Stimulated activated CD8-positive, alpha-beta memory T cell treated with anti-CD3 and anti-CD28 coated beads, Interleukin-2, amount 100 ng/mL, for 1 hour (primary cell): ENCODE results near the gene RPRD2.
A peak's percentile ranks its signal among the peaks of the same experiment; 100 is the strongest.

Experiments used
- DNase-seq, 2 donors: peaks; one replicate each; pipeline ENCODE4 v3.0.0-alpha.2; 2020; ENCODE audit warnings: low read depth in 2 of 2

The RPRD2 gene

DNA sequence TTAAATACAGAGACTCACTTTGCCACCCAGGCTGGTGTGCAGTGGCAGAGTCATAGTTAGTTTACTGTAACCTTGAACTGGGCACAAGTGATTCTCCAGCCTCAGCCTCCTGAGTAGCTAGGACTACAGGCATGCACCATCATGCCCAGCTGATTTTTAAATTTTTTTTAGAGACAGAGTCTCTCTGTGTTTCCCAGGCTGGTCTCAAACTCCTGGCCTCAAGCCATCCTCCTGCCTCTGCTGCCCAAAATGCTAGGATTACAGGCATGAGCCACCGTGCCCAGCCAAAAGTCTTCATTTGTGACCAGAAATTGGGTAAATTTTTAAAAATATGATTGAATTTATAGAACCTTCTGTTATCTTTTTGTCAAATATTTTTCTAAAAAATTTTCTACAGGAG, 105.3 kb downstream of the RPRD2 start:
- no peak for DNase-seq

DNA sequence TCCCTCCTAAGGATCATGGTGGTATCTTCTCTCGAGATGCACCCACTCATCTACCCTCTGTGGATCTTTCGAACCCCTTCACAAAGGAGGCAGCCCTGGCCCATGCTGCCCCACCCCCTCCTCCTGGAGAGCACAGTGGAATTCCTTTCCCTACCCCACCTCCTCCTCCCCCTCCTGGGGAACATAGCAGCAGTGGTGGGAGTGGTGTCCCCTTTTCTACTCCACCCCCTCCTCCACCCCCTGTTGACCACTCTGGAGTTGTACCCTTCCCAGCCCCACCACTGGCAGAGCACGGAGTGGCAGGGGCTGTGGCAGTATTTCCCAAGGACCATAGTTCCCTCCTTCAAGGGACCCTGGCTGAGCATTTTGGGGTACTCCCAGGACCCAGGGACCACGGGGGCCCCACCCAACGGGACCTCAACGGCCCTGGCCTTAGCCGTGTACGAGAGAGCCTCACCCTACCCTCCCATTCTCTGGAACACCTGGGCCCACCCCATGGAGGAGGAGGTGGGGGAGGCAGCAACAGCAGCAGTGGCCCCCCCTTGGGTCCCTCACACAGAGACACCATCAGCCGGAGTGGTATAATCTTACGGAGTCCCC, 108.8 kb downstream of the RPRD2 start:
- no peak for DNase-seq

DNA sequence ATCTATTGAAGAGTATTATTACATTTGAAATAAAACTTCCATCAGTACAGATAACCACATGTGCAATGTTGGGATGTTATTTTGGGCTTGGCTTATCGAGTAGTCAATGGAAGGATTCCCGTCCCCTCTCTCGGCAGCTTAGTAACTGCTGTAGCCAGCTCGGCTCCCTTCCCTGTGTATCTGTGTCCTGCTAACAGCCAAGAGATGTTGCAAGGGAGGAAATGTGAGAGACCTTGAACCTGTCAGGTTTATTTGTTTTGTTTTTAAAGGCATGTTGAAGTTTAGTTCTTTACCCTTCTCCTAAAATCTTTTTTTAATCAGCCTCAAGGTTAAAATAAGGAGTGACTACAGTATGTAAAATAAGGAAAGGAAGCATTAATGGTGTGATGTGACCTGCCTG, 109.7 kb downstream of the RPRD2 start:
- DNase-seq = no peak

DNA sequence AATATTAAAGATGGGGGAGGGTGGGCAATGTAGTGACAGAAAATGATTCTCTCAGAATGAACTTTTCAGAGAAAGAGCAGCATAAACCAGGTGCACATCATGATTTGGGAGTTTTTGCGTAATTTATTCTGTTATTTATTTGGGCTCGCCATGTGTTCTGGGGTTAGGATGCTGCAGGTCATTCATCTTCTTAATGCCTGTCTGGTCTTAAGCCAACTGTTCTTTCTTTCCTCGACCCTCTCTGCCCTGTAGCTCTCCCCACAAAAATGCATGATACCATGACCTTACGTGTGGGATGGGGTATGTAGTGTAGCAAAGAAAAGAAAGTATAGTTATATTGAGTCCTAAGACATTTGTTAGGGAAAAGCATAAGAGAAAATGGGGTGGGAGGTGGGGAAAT, 110.9 kb downstream of the RPRD2 start:
- no peak for DNase-seq

DNA sequence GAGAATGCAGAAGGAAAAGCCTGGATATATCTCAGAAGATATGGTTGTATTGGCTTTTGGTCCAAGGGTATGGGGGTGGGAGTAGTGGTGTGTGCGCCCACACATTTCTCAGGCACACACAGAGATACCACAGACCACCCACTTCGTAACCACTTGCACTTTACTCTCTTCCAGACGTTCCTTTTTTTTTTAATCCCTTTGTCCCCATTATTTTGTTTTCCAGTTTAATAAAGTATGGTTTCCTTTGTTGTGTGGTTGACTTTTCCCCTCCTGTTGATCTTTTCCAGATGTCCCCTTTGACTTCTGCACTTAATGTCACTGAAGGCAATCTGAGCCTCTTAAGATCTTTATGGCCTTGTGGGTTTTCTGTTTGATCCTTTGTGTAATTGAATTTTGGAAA, 112.8 kb downstream of the RPRD2 start:
- DNase-seq = no peak

DNA sequence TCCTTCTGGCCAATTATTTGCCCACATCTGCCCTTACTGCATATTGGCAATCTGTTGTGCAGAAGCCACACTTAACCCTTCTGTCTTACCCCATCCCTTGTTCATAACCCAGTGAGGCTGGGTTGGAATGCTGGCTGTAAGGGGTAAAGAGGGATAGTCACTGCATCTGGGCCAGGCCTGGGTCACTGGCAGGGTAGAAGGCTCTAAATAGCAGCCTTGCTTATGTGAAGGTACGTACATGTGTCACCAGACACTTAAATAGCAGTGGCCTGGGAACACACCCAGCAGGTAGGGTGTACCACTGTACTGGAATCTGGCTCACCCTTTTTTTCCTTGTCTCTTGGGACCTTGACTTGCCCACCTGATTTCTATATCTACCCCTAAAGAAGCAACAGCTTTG, 113.4 kb downstream of the RPRD2 start:
- DNase-seq = no peak

DNA sequence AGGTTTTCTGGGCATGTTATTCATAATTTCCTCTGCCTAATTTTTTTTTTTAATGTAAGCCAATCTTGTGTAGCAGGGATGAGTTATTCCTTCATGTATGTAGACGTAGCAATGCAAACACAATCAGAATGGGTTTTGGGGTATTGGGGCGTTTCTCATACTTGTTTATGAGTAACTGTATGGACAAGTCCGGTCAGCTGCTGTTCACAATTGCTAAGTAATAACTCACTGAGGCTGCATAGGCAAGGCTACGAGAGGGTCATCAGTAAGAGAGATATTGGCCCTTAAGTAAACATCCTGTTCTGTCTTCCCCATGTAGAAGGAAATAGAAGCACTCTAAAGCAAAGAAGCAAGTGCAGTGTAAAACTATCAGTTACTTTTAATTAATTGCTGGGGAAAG, 113.8 kb downstream of the RPRD2 start:
- no peak for DNase-seq

DNA sequence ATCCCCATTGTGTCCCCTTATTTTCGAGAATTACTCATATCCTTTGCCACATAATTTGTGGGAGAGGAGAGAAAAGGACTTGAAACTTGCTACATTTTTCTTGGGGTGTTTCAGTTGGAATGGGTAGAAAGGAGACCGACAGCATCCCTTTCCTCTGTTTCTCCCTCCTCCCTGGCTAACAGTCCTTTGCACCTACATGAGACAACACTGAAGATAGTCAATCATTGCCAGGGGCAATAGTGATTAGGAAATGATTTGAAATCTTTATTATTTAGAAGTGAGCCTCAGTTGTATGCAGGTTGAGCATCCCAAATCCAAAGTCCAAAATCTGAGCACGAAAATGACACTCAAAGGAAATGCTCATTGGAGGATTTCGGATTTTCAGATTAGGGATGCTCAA, 115.4 kb downstream of the RPRD2 start:
- no peak for DNase-seq

DNA sequence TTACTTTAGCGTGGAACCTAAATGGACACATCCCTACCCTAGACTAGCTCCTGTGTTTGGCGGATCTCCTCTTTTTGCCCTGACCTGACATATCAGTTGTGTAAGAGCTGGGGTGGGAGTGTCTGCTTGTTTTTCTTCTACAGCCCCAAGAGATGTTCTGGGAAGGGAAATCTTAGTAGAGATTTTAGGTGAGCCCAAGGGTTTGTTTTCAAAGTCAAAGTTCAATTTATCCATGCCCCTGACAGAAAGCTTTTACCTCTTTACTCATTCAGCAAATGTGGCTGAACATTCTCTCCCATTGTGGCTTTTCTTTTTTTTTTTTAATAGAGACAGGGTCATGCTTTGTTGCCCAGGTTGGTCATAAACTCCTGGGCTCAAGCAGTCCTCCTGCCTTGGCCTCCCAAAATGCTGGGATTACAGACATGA, 116.0 kb downstream of the RPRD2 start:
- no peak for DNase-seq

DNA sequence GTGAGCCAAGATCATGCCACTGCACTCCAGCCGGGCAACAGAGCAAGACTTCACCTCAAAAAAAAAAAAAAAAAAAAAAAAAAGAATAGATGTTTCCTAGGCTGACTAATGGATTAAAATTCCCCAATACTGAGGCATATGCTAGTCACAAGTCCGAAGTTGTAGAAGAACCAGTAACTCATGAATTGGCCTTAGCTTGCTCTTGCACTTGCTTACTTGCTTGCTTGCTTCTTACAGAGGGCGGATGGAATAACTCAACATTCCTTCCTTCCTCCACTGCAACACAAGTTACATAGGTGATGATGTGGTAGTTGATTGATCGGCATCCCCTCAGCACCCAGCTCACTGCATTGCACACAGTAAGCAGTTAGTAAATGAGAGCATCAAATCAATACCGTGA, 120.5 kb downstream of the RPRD2 start:
- DNase-seq = no peak

DNA sequence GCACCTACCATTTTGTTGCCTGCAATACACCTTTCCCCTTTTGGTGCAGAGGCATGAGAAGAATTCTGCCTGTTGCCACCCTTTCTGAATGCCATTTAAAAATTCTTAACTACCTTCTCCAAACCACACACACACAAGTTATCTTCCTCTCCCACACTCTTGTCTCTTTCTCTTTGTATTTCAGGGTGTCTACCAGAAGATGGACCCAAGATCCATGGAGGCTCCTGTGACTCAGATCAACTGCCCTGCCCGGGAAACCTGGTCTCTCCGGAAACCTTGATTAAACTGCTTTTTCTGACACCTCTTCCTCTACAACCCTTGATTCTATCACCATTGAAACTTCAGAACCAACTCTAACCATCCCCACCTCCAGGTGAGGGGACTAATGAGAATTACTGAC, 120.9 kb downstream of the RPRD2 start:
- DNase-seq = no peak

DNA sequence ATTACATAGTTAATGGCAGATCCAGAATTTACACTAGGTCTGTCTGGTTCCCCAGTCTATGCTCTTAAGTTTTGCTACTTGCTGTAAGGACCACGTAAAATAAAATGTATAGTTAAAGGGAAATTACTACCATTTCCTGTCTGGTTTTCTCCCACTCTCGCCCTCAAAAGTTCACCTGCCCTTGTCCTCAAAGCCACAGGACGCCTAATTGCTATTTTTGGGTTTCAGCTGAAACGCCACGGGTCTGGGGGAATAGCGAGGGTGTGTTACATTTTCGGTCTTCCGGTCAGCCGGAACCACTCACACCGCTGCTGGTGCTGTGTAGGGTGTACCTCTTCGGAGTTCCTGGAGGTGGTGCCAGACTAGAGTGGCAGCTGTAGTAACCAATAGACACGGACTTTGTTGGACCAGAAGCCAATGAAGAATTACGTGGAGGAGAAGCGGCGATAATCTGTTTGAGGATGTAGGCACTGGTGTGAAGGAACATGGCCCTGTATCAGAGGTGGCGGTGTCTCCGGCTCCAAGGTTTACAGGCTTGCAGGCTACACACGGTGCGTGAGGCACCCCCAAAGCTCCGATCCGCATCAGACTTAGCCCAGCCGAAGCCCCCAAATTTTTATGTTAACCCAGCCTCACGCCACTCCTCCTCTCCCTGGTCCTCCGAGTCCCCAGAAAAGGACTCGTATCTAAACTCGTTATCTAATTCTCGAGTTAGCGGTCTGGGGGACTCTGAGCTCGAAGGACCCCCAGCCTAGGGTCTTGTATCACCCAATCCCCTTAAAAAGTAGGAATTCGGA, 123.2 kb downstream of the RPRD2 start, which contains the start of gene TARS2:
Gene TARS2, plus strand, starts transcription at position 454 of the 797 bp plus-strand sequence. Its CDS starts 32 bp downstream, at position 486.
- DNase-seq = peak; percentile 80

DNA sequence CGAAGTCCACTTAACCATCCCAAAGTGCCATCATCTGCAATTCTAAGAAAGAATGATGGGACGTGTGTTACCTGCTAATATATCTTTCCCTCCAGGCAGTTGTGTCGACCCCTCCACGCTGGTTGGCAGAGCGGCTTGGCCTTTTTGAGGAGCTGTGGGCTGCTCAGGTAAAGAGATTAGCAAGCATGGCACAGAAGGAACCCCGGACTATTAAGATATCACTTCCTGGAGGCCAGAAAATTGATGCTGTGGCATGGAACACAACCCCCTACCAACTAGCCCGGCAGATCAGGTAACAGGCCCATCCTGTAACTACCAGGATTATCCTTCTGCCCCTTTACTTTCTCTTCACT, 123.8 kb downstream of the RPRD2 start:
- no peak for DNase-seq

DNA sequence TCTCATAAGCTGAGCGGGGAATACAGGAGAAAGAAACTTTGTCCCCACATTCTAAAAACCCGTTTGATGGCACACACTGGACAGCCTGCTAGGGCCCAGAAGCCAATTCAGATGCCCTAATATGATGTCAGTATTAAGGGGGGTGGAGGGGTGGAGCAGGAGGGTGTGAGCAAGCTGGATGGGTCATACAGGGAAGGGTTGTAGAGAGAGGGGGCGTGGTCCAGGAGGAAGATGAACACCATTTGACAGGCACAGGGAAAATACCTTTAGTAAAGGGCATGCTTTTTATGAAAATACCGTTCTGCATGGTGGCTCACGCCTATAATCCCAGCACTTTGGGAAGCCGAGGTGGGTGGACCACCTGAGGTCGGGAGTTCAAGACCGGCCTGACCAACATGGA, 129.2 kb downstream of the RPRD2 start:
- no peak for DNase-seq

DNA sequence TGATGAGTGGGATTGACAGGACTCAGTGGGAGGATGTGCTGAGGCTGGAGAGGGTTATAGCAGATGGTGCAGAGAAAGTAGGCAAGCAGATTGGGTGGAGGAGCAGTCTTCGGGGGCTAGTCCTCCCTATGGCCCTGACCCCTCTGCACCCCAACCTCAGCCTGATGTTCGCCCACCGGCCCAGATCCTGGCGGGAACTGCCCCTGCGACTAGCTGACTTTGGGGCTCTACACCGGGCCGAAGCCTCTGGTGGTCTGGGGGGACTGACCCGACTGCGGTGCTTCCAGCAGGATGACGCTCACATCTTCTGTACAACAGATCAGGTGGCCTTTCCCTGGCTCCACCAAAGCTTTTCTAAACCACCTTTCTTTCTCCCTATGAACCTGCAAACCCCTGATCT, 134.4 kb downstream of the RPRD2 start:
- DNase-seq = no peak

DNA sequence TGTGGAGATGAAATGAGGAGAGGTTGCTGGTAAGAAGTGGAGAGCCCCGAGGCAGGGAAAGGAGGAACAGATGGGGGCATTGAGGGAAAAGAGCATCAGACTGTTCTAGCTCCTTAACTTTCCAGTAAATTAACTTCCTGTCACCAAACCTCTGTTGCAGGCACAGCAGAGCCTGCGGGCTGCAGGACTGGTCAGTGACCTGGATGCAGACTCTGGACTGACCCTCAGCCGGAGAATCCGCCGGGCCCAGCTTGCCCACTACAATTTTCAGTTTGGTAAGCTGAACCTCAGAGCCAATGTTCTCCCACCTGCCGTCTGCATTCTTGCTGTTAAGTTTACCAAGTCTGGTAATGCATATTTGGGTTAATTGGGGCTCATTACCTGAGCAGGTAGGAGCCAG, 141.5 kb downstream of the RPRD2 start:
- DNase-seq = no peak

DNA sequence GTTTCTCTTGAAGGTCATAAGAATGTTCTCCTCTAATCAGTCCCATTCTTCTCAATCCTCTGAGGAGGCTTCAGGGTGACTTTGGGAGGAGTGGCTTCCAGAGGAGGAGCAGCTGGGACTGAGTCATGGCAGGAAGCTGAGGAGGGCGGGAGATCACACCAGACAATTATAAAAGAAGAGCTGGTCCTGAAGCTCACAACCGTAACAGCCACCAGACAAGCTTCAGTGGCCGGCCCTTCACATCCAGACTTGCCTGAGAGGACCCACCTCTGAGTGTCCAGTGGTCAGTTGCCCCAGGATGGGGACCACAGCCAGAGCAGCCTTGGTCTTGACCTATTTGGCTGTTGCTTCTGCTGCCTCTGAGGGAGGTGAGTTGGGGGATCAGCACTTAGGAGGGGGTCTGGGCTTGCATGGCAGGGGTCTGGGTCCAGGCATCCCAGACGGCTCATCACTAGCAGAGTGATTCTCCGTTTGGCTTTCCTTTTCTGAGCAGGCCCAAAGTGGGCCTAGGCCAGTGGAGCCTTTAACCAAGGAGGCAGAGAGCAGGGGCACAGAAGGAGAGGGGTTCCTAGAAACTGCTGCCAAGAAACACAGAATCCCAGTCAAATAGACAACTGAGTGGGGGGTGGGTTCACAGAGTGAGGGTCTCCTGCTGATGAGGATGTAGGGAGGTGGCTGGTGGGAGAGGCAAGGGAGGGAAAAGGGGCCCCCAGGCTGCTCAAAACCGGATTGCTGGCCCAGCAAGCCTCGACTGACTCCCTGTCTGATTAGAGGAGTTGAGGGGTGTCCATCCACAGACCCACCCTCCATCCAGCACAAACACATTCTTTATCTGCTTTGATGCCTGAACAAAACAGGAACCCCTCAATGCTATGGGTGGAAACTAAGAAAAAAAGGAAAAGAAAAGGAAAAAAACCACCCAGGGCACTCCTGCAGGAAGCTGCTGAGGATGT, 144.2 kb downstream of the RPRD2 start, which contains the start of gene ECM1:
Gene ECM1, plus strand, starts transcription at position 198 of the 953 bp plus-strand sequence. Its CDS starts 101 bp downstream, at position 299.
- no peak for DNase-seq

DNA sequence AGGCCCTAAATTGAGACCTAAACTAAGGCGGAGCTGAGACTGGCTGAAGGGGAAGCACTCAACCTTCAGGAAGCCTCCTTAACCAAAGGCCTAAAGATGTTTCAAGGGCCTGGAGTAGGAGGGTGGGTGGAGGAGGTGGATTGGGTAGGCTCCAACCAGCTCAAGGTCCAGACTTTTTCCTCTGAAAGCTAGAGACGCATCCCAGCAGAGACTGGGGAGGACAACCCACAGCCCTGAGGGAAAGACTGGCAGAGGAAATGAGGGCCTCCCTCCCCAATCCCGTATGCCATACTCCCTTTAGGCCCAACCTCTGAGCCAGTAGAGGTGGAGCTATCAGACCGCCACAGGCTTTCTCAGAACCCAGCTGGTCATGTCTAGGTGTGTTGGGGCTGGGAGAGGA, 145.0 kb downstream of the RPRD2 start:
- DNase-seq = no peak

DNA sequence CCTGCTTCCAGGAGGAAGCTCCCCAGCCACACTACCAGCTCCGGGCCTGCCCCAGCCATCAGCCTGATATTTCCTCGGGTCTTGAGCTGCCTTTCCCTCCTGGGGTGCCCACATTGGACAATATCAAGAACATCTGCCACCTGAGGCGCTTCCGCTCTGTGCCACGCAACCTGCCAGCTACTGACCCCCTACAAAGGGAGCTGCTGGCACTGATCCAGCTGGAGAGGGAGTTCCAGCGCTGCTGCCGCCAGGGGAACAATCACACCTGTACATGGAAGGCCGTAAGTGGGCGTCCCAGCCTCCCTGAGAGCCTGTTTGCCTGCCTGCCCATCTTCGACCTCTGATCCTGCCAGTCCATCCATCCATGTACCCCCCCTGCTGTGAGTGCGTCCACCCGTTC, 147.6 kb downstream of the RPRD2 start:
- DNase-seq = no peak

DNA sequence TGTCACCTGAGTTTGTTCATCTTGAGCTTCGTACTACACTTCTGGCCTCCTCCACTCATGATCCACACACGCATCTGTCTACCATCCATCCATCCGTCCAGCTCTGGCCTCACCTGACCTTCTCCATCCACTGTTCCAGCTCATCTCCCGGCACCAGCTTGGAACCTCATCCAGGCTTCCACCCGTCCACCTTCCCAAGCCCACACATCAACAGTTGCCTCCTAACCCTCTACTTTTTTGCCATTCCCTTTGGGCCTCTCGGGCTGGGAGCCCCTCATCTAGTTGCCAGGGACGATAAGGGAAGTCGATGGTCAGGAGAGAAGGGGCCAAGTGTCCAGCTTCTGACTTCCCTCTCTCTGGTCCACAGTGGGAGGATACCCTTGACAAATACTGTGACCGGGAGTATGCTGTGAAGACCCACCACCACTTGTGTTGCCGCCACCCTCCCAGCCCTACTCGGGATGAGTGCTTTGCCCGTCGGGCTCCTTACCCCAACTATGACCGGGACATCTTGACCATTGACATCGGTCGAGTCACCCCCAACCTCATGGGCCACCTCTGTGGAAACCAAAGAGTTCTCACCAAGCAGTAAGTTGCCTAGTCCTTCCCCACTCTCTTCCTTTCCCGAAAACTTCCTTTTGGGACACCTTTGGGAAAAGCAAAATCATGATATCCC, 148.2 kb downstream of the RPRD2 start:
- no peak for DNase-seq

DNA sequence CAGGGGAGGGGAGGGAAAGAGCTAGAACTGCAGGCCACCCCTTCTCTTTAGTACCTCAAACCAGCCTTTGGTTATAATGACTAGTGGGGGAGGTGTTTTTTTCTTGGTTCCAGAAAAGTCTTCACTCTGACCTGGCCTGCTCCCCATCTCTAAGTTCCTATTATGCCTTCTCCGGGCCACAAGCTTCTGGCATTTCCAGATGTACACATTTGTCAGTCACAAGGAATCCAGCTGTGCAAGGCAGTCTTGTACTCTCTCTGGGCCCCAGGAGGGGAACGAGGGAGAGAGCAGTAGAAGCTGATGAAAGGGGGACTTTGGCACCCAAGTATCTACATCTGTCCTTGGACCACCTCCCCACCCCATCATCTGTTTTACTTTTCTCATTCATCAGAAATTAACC, 148.9 kb downstream of the RPRD2 start:
- no peak for DNase-seq

DNA sequence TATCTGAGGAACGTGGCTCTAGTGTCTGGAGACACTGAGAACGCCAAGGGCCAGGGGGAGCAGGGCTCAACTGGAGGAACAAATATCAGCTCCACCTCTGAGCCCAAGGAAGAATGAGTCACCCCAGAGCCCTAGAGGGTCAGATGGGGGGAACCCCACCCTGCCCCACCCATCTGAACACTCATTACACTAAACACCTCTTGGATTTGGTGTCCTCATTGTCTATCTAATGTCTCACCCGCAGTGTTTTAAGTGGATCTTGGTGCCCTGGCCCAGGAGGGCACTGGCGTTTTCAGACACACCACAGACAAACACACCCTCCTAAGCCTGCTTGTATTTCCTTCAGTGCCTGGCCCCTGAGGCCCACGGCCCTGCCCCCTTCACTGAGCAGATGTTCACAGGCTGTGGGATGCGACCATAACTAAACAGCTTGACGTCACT, 149.4 kb downstream of the RPRD2 start:
- DNase-seq = no peak
